ENCODE measurements around the gene ATP1A2.
A peak's percentile ranks its signal among the peaks of the same experiment; 100 is the strongest.
"Not testable (repeated sequence)": the region's sequence is repeated elsewhere in the genome, so short reads cannot be mapped to it uniquely, and the experiment has no call there.

Gene ATP1A2

DNA sequence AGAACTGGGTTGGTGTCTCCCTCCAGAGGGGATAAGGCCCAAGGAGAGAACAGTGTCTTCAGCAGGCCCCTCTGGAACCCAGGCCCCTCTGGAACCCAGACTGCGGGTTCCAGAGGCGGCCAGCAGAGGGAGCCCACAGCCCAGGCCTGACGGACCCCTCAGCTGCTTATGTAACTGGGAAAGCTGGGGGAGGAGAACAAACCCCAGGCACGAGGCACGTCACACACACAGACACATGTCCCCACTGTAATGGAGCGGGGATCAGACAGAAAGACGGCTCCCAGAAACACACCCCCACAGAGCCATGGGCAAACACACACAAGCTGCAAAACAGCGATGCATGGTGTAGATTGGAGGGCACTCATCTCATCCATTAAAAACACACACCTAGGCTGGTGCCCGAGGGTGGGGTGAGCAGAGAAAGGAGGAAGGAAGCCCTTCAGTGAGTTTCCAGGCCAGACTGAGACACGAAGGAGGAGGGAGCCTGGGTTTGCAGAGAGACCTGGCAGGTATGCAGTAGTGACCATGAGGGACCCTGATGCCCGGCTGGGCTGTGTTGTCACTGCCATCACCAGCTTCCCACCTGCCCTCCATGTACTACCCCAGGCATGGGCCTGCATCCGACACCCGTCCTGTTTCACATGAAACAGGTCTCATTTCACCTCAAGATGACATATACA lies 14.4 kb upstream of the ATP1A2 start:
- DNase-seq (ENCODE audit: low read depth in 3 of 3), result peak; percentile 52 to 65 (median 53)

- no peak for DNase-seq (ENCODE audit: low read depth in 3 of 3)
Measured at GRCh38 chr1:160101717-160102522, 13.6 kb upstream of the ATP1A2 start.

DNA sequence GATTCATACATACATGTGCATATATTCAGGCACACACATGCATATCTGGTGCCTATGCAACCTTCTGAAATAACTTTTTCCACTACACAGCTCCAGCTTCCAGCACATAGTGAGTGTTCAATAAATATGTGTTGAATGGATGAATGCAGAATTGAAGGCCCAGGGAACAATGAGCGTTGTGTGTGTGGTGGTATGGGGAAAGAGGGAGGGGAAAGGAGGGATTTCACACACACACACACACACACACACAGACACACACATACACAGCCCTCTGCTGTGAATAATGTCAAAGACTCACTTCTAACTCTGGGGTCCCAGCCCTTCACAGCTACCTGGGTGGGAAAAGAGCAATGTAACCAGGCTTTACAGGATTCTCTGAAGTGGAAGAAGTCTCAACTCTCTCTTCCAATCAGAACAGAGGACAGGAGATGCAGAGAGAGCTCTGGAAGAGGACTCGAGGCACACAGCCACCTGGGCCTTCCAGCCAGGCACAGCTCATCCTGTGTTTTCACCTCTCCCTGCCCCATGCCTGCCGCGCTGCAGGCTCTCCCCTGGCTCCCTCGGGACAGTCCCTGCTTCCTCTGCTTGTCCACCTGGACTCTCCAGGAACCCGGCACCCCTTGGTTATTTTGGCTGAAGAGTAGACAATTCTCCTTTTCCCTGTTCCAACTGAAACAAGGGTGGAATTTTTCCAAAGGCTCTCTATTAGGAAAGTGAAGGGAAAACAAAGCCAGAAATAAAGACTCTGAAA lies 11.7 kb upstream of the ATP1A2 start:
- no peak for DNase-seq (ENCODE audit: low read depth in 3 of 3)

DNA sequence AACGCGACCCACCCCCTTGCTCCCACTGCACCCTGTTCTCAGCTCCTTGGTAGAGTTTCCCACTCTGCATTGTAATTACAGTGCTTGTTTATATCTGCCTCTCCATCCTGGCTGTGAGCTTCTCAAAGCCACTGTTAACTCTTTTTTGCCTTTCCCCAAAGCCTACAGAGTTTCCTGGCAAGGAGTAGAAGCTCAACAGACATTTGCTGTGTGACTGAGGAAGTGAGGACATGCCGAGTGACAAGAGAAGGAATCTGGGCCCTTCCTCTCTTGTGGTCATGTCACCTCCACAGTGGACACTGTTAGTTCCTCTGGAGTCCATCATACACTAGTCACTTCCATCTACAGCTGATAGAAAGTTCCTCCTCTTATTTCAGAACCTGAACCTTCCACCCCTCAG lies 11.1 kb upstream of the ATP1A2 start:
- no peak for DNase-seq (ENCODE audit: low read depth in 3 of 3)

GRCh38 chr1:160105155-160105554 lies 10.4 kb upstream of the ATP1A2 start:
- DNase-seq (ENCODE audit: low read depth in 3 of 3), result no peak

DNA sequence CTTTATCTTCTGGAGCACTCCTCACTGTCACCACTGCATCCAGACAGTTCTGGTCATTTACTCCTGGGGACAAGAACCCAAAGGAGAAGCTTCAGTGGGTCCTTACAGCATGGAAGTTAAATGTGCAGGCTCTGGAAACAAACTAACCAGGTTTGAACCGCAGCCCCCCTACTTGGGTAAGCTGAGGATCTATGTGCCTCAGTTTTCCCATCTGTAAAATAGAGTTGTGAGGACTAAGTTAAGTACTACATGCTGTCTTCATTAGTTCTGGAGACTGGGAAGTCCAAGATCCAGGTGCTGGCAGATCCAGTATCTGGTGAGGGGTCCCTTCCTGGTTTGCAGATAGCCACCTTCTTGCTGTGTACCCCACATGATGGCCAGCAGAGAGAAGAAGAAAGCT lies 8.0 kb upstream of the ATP1A2 start:
- no peak for DNase-seq (ENCODE audit: low read depth in 3 of 3)

GRCh38 chr1:160108888-160109662 lies 6.5 kb upstream of the ATP1A2 start:
- DNase-seq (ENCODE audit: low read depth in 3 of 3), result no peak

DNA sequence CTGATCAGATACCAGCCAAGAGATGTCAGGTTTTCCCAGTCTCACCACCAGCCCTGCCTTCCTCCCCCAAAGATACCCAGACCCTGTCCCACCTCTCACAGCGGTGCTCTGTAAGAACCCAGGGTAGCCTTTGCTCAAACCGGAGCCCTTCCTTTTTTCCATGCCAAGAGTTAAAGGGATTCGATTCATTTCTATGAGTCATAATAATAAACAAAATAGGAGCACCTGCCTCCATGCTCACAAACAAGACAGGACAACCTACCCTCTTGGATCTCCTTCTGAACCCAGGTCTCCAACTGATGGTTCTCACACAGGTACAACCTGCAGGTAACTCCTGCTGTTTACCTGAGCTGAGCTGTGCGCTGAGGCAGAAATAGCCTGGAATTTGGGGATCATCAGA lies 5.9 kb upstream of the ATP1A2 start:
- DNase-seq (ENCODE audit: low read depth in 3 of 3), result no peak

DNA sequence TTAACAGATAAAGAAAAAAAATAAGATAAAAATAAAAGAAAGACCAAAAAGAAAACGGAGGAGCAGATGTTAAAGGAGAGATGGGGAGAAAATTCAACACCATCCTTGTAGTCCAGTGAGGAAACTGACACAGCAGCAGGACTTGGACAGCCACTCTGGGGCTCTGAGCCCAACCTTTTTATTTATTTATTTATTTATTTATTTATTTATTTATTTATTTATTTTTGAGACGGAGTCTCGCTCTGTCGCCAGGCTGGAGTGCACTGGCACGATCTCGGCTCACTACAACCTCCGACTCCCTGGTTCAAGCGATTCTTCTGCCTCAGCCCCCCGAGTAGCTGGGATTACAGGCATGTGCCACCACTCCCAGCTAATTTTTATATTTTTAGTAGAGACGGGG lies 4.1 kb upstream of the ATP1A2 start:
- DNase-seq (ENCODE audit: low read depth in 3 of 3), result not testable (repeated sequence)

- no peak for DNase-seq (ENCODE audit: low read depth in 3 of 3)
Measured at GRCh38 chr1:160112357-160112756, 3.2 kb upstream of the ATP1A2 start.

DNA sequence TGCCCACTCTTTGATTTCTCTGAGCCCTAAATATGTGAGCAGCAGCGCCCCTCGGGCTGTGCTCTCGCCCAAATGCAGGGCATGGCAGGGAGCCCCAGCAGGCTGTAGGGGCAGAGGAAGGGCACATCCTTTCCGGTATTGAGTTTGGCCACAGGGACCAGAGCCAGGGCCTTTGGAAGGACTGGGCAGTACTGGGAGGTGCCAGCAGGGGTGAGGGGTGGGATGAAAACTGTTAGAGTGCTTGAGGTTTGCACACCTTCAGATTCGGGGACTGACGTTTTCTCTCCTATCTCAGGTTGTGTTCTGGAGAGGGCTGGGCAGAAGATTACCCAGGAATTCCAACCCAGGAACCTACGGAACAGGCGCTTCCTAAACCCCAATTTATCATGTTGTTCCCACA lies 2.2 kb upstream of the ATP1A2 start:
- DNase-seq (ENCODE audit: low read depth in 3 of 3), result no peak

DNA sequence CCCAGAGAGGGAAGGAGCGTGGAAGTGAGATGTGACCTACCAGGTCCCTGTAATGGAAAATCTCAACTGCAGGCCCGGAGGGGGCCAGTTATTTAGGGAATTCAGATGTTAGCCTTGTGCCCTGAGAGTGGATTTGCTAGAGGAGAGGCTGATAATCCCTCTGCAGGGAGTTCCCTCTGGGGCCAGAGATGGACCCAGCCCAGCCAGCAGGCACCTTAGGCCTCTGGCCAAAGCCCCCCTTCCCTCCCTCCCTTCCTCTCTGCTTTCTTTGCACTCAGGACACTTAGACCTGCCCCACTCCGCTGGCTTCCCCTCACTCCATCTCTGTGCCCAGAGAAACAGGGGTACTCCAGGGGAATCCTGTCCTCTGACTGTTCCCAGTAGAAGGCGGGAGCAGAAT lies 1.5 kb upstream of the ATP1A2 start:
- DNase-seq (ENCODE audit: low read depth in 3 of 3), result no peak

DNA sequence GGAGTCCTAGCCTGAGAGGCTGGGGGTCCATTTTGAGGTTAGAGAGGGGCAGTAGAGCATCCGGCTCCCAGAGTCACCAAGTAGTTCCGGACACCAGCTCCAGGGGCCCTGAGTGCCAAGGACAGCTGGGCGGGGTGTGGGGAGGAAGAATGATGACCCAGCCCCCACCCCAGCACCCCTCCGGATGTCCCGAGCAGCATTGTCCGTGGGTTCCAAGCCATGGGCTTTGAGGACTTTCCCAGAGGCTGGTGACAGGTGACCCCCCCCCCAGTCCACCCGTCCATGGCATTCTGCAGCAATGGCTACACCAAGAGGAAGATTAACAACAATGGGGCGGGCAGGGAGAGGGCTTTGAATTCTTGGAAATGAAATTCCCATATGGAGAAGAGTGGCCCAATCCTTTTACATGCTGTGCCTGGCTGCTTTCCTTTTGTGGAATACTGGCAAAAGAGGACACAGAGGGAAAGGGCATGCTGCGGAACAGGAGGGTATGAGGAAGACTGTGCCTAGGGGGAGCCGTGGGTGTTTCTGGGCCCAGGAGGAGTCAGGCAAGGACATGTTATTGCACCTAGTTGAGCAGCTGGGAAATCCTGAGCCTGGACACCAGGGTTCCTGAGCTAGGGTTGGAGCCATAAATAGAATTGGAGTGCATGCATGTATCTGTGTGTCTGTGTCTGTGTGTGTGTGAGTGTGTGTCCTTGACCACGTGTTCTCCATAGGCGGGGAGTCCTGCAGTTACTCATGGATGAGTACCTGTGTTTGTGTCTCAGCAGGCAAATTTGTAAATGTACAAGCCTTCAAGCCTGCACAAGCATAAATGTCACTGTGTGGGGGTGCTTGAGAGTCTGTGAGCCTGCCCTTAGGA lies 956 bp downstream of the ATP1A2 start:
- DNase-seq (ENCODE audit: low read depth in 3 of 3), result no peak

DNA sequence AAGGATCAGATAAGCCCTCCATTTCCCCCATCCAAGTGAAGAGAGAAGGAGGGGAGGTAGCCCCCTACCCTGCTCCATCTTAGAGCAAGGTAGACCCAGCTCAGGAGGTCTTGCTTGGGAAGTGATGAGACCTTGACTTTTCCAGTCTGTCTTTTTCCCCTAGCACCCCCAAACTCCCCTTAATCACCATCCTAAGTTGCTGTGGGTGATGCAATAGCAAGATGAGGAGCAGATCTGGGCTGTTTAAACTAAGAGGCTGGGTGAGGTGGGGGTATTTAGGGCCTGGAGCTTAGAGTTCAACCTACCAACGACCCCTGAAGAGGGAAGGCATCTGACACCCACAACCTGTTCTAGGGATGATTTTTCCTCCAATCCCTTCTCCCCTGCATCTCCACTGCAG lies 1.7 kb downstream of the ATP1A2 start:
- DNase-seq (ENCODE audit: low read depth in 3 of 3), result no peak

DNA sequence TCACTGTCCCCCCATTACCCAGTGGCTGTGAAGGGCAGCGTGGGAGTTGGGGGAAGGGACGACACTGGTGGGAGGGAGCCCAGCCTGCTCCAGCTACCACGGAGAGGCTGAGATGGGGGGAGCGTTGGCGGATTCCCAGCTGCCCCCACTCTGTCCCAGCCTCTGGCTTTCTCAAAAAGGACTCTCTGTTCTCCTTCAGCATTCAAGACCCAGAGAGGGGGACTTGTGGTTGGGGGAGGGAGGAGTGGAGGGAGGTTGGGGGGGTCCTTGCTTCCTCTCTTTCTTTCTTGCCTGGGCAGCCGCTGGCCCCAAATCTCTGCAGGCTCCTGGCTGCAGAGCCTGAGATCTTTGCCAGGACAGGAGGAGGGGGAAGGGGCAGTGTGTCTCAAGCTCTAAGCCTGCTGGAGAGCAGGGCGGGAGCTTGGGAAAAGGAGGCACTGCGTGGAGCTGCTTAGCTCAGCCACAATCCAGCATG lies 2.2 kb downstream of the ATP1A2 start:
- no peak for DNase-seq (ENCODE audit: low read depth in 3 of 3)

- no peak for DNase-seq (ENCODE audit: low read depth in 3 of 3)
Measured at GRCh38 chr1:160118928-160119327, 3.4 kb downstream of the ATP1A2 start.

- no peak for DNase-seq (ENCODE audit: low read depth in 3 of 3)
Measured at GRCh38 chr1:160120797-160121196, 5.2 kb downstream of the ATP1A2 start.

- no peak for DNase-seq (ENCODE audit: low read depth in 3 of 3)
Measured at GRCh38 chr1:160121388-160121787, 5.8 kb downstream of the ATP1A2 start.

DNA sequence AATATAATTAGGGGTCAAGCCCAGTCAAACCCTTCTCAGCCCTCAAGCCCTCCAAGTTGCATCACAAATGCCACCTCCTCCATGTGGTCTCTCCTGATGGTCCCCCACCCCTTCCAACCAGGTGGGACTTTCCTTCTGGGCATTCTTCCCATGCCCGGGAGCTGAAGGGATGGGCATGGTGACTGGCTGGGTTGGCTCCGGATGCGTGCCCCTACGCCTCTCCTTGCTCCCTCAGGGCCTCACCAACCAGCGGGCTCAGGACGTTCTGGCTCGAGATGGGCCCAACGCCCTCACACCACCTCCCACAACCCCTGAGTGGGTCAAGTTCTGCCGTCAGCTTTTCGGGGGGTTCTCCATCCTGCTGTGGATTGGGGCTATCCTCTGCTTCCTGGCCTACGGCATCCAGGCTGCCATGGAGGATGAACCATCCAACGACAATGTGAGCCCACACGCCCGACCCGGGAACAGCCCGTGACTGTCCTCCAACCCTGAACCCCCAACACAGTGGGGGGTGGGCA lies 7.5 kb downstream of the ATP1A2 start:
- no peak for DNase-seq (ENCODE audit: low read depth in 3 of 3)

DNA sequence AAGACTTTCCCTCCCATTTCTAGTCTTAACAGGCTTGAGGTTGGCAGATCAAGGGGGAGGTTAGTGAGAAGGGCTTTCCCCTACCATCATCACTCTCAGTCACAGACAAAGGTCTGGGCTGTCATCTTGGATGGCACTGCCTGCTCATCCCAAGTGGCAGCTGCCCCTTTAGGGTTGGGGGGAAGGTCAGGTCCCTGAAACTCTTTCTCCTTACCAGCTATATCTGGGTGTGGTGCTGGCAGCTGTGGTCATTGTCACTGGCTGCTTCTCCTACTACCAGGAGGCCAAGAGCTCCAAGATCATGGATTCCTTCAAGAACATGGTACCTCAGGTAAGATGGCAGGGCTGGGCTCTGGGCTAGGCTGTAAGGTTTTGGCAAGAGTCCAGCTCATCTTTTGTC lies 8.2 kb downstream of the ATP1A2 start:
- DNase-seq (ENCODE audit: low read depth in 3 of 3), result no peak
